ENCODE data around the gene EHF. TPM values are rescaled to one million over a fixed set of nuclear protein-coding genes. Genes with fewer than 3 reads are reported as not detected.

EHF gene
- total RNA-seq, 1 donor from 2014 or later, result 1.2 TPM

DNA sequence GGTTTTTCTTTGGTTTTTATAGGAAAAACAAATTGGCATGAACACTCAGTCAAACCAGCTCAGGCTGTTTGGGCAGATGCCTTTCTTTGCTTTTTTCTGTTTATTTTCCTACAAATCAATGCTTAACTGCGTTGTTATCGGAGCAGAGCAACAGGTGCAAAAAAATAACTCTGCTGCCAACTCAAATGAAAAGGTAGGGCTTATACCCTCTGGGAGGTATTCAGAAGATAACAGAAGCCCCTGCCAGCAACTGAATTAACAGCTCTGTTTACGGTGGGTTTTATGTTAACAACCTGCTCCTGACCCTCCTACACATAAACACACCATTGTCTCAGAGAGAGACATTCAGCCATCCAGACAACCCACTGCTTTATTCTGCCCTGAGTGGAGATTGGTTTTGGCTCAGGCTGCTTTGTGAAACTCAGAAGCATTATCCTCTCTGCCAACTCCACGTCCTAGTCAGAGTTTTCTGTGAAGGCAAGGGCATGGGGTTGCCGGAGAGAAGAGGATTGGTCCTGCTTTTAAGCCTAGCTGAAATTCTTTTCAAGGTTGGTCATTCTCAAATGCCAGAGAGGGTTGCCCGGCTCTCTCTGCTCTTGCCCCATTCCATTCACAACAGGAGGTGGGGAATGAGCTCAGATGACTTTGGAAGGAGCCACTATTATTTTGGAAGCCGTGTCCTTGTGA is 11.4 kb downstream of the EHF start:
- H3K36me3 Mint-ChIP-seq, result no peaks in the 10 kb centered on the region
- DNase-seq (ENCODE audit: low spot score in 2 of 2, unreplicated experiment in 2 of 2), result no peak
- peaks cover 19% of the 10 kb centered on the region for H3K4me1 Mint-ChIP-seq
- H3K4me3 Mint-ChIP-seq, result no peak overlapping the region
- peak overlapping the region; percentile 89 for H3K27ac Mint-ChIP-seq
- H3K9me3 Mint-ChIP-seq, result no peaks in the 10 kb centered on the region
- no peaks in the 10 kb centered on the region for H3K27me3 Mint-ChIP-seq (ENCODE audit: low read depth)
- TF ChIP-seq, protein P1, sequence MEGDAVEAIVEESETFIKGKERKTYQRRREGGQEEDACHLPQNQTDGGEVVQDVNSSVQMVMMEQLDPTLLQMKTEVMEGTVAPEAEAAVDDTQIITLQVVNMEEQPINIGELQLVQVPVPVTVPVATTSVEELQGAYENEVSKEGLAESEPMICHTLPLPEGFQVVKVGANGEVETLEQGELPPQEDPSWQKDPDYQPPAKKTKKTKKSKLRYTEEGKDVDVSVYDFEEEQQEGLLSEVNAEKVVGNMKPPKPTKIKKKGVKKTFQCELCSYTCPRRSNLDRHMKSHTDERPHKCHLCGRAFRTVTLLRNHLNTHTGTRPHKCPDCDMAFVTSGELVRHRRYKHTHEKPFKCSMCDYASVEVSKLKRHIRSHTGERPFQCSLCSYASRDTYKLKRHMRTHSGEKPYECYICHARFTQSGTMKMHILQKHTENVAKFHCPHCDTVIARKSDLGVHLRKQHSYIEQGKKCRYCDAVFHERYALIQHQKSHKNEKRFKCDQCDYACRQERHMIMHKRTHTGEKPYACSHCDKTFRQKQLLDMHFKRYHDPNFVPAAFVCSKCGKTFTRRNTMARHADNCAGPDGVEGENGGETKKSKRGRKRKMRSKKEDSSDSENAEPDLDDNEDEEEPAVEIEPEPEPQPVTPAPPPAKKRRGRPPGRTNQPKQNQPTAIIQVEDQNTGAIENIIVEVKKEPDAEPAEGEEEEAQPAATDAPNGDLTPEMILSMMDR (IDR thresholded peaks at IDR 0.05; ENCODE audit: unreplicated experiment), result no peak

DNA sequence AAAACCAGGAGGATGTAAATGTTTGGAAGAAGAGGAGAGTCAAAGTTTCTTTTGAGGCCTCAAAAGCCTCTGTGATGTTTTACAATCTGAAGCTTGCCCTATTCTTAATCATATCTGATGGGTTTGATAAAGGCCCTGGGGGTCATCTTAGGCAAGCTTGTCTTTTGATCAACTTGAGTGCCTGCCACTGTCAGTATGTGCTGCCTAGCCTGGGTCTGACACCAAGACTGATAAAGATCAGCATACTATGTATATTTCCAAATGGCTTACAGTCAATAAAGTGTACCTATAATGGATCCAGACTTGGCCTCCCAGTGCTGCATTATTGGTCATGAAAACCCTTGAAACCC is 12.7 kb downstream of the EHF start:
- Mint-ChIP-seq H3K27me3 (ENCODE audit: low read depth) (no peaks in the 10 kb centered on the region), H3K4me1 (peaks cover 19% of the 10 kb centered on the region), H3K9me3 (no peaks in the 10 kb centered on the region), H3K36me3 (no peaks in the 10 kb centered on the region), H3K27ac (no peak overlapping the region), H3K4me3 (no peak overlapping the region)
- TF ChIP-seq, protein P1 (IDR thresholded peaks at IDR 0.05; ENCODE audit: unreplicated experiment), result no peak
- DNase-seq (ENCODE audit: low spot score in 2 of 2, unreplicated experiment in 2 of 2), result no peak

DNA sequence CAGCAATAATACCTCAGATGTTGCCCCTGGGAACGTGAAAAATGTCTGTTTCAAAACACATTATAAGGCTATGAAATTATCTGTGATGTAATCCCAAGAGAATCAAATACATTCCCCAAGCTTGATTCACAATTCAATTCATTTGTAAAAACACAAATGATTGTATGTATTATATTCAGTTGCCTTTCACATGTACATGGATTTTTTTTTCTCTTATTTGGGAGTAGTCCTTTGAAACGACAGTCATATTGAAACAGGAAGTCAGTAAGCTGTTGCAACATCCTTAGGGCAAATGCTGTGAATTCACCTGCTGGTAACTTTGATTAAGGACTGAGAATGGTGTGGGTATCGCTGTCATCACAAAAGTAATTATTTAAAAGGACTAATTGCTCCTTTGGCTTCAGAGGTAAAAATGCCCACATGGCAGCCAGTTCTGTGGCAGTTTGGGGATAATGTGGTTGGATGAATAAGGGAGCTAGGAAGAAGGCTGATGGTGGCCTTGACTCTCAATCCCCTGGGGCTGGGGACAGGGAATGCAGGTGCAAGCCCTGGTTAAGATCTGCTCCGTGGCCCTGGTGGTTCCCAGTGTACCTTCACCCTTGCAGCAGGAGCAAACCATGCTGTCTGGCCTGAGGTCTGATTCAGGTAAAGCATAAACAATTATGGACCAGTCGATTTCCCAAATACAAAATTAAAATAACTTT is 13.2 kb downstream of the EHF start:
- TF ChIP-seq, protein P1 (IDR thresholded peaks at IDR 0.05; ENCODE audit: unreplicated experiment), result no peak
- H3K4me3 Mint-ChIP-seq, result no peak overlapping the region
- no peaks in the 10 kb centered on the region for H3K27me3 Mint-ChIP-seq (ENCODE audit: low read depth)
- no peak for DNase-seq (ENCODE audit: low spot score in 2 of 2, unreplicated experiment in 2 of 2)
- H3K27ac Mint-ChIP-seq, result no peak overlapping the region
- no peaks in the 10 kb centered on the region for H3K9me3 Mint-ChIP-seq
- H3K36me3 Mint-ChIP-seq, result no peaks in the 10 kb centered on the region
- H3K4me1 Mint-ChIP-seq, result peaks cover 19% of the 10 kb centered on the region

DNA sequence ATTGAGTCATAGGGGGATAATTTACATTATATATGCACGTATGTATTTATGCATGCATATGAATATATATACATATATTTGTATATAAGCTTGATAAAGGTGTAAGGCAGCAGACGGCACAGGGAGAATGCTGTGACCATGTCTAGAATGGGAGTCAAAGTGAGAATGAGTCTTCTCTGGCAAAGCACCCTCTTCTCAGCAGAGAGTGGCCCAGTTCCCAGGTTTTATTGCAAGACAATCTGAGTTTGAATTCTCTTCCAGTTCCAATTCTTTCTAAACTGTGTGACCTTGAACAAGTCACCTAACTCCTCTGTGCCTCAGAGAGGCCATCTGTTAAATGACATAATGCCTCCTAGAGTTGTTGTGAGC is 13.8 kb downstream of the EHF start:
- H3K9me3 Mint-ChIP-seq, result no peaks in the 10 kb centered on the region
- no peak for DNase-seq (ENCODE audit: low spot score in 2 of 2, unreplicated experiment in 2 of 2)
- H3K36me3 Mint-ChIP-seq, result no peaks in the 10 kb centered on the region
- no peak overlapping the region for H3K27ac Mint-ChIP-seq
- no peak overlapping the region for H3K4me3 Mint-ChIP-seq
- no peaks in the 10 kb centered on the region for H3K27me3 Mint-ChIP-seq (ENCODE audit: low read depth)
- TF ChIP-seq, protein P1 (IDR thresholded peaks at IDR 0.05; ENCODE audit: unreplicated experiment), result no peak
- H3K4me1 Mint-ChIP-seq, result peaks cover 23% of the 10 kb centered on the region

DNA sequence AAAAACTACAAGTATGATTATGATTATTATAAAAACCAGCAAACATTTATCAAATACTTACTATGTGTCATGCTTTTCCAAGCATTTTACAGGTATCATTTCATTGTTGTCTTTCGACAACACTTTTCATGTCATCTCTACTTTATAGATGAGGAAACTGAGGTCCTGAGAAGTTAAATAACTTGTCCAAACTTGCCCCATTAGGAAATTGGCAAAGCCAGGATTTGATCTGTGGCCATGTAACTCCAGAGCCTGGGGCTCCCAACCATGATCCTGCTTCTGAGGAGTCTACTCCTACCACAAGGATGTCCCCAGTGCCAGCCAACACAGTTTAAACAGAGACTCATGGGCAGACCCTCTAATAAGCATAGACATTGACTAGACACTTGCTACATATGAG is 15.2 kb downstream of the EHF start:
- Mint-ChIP-seq H3K9me3 (no peaks in the 10 kb centered on the region), H3K27ac (no peak overlapping the region), H3K27me3 (ENCODE audit: low read depth) (no peaks in the 10 kb centered on the region), H3K4me3 (no peak overlapping the region), H3K36me3 (no peaks in the 10 kb centered on the region), H3K4me1 (peaks cover 32% of the 10 kb centered on the region)
- no peak for DNase-seq (ENCODE audit: low spot score in 2 of 2, unreplicated experiment in 2 of 2)
- TF ChIP-seq, protein P1 (IDR thresholded peaks at IDR 0.05; ENCODE audit: unreplicated experiment), result no peak

All from mesothelial cell of epicardium (in vitro differentiated cells).